Measurements from ENCODE around the gene SEPHS1. TPM values are rescaled to one million over a fixed set of nuclear protein-coding genes. Genes with fewer than 3 reads are reported as not detected.

Gene SEPHS1
- total RNA-seq, 2 donors from 2014 or later: 20.7 to 22.8 TPM

GRCh38 chr10:13338390-13339110, 9.5 kb downstream of the SEPHS1 start:
- H3K27me3 ChIP-seq: no peaks in the 10 kb centered on the region
- DNase-seq (ENCODE audit: low spot score): no peak
- no peak overlapping the region for H3K4me3 ChIP-seq
- TF ChIP-seq CTCF (IDR thresholded peaks at IDR 0.05): no peak
- peaks cover 0 to 23% of the 10 kb centered on the region in 2 donors for H3K4me1 ChIP-seq
- peak overlapping the region; percentile 11 to 14 for H3K27ac ChIP-seq
- H3K9me3 ChIP-seq: no peaks in the 10 kb centered on the region
- peaks cover 6% of the 10 kb centered on the region for H3K36me3 ChIP-seq

- Histone ChIP-seq H3K4me1 (peaks cover 0 to 23% of the 10 kb centered on the region in 2 donors), H3K27ac (no peak overlapping the region), H3K36me3 (peaks cover 13% of the 10 kb centered on the region), H3K27me3 (no peaks in the 10 kb centered on the region), H3K4me3 (no peak overlapping the region), H3K9me3 (no peaks in the 10 kb centered on the region)
- DNase-seq (ENCODE audit: low spot score): no peak
- no peak for TF ChIP-seq CTCF (IDR thresholded peaks at IDR 0.05)
Observed at GRCh38 chr10:13337827-13338196, 10.3 kb downstream of the SEPHS1 start.

- Histone ChIP-seq H3K36me3 (peaks cover 18% of the 10 kb centered on the region), H3K27me3 (no peaks in the 10 kb centered on the region), H3K9me3 (no peaks in the 10 kb centered on the region), H3K4me1 (peaks cover 0 to 23% of the 10 kb centered on the region in 2 donors), H3K4me3 (no peak overlapping the region), H3K27ac (no peak overlapping the region)
- no peak for DNase-seq (ENCODE audit: low spot score)
- TF ChIP-seq CTCF (IDR thresholded peaks at IDR 0.05): no peak
Observed at GRCh38 chr10:13337128-13337826, 10.8 kb downstream of the SEPHS1 start.

GRCh38 chr10:13335881-13336280, 12.2 kb downstream of the SEPHS1 start:
- no peak for TF ChIP-seq CTCF (IDR thresholded peaks at IDR 0.05)
- H3K27me3 ChIP-seq: no peaks in the 10 kb centered on the region
- H3K27ac ChIP-seq: no peak overlapping the region
- H3K4me1 ChIP-seq: peaks cover 0 to 23% of the 10 kb centered on the region in 2 donors
- H3K36me3 ChIP-seq: peaks cover 32% of the 10 kb centered on the region
- no peak for DNase-seq (ENCODE audit: low spot score)
- no peaks in the 10 kb centered on the region for H3K9me3 ChIP-seq
- no peak overlapping the region for H3K4me3 ChIP-seq

GRCh38 chr10:13334556-13334955, 13.5 kb downstream of the SEPHS1 start:
- H3K27me3 ChIP-seq: no peaks in the 10 kb centered on the region
- peaks cover 42% of the 10 kb centered on the region for H3K36me3 ChIP-seq
- H3K9me3 ChIP-seq: no peaks in the 10 kb centered on the region
- H3K4me3 ChIP-seq: no peak overlapping the region
- no peak for DNase-seq (ENCODE audit: low spot score)
- peaks cover 0 to 17% of the 10 kb centered on the region in 2 donors for H3K4me1 ChIP-seq
- TF ChIP-seq CTCF (IDR thresholded peaks at IDR 0.05): no peak
- no peak overlapping the region for H3K27ac ChIP-seq

All from right atrium auricular region (tissue), 2 donors.